Measurements from ENCODE around the gene KRTAP10-12.

DNA sequence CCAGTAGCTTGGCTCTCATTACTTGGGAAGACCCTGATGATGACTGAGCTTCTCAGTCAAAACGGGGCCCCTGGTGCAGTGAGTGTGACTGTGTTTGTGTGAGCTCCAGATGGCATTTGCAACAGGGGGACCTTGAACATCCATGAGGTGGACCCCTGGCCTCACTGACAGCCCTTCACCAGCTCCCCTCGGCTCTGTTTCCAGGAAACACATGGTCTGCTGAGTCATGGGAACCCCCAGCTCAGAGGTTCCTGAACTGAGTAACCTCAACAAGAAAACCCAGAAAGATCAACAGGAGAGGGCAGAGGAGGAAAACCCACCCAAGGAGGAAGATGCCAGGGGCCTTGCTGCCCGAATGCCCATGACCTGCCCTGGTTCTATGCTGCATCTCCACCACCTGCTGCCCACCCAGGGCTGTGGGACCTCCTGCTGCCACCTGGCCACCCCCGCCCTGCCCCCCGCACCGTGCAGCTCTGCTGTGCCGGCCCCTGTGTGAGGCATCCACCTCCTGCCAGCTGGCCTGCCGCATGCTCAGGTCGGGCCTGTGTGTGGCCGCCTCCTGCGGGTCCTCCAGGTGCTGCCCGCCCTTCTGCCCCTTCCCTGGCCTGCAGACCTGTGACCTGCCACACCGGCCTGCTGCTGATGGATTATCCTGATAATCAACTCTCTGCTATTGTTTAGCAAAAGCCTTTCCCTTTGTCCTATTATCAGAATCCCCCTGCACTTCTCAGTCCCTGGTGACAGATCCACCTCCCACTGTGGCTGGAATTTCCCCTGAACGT, 10.8 kb upstream of the KRTAP10-12 start:
- TF ChIP-seq POLR2A (IDR thresholded peaks at IDR 0.05), result no peak
- TF ChIP-seq, protein P1, sequence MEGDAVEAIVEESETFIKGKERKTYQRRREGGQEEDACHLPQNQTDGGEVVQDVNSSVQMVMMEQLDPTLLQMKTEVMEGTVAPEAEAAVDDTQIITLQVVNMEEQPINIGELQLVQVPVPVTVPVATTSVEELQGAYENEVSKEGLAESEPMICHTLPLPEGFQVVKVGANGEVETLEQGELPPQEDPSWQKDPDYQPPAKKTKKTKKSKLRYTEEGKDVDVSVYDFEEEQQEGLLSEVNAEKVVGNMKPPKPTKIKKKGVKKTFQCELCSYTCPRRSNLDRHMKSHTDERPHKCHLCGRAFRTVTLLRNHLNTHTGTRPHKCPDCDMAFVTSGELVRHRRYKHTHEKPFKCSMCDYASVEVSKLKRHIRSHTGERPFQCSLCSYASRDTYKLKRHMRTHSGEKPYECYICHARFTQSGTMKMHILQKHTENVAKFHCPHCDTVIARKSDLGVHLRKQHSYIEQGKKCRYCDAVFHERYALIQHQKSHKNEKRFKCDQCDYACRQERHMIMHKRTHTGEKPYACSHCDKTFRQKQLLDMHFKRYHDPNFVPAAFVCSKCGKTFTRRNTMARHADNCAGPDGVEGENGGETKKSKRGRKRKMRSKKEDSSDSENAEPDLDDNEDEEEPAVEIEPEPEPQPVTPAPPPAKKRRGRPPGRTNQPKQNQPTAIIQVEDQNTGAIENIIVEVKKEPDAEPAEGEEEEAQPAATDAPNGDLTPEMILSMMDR (IDR thresholded peaks at IDR 0.05), result no peak

All from heart left ventricle (tissue), 13 donors.